HEK293 (cell line): ENCODE results near the gene PKHD1.

Experiments used
- CTCF ChIA-PET: fragments of 350-600 bp; formaldehyde crosslinking; extraction: SDS; loops from one replicate; lab custom pipeline; 2021; ENCODE audit warnings: antibody characterized with exemption; lab: Yijun Ruan, JAX
- POLR2A ChIA-PET: fragments of 300-600 bp; formaldehyde crosslinking; extraction: SDS; loops from one replicate; lab custom pipeline; 2020; ENCODE audit warnings: antibody characterized with exemption, inconsistent platforms; lab: Yijun Ruan, JAX
- H3K27ac ChIP-seq: fragments of 200-500 bp; sonication (Bioruptor generic); 2 replicates; pipeline ENCODE4 v1.5.1; 2014; ENCODE audit warnings: low read depth, low read length, control low read depth, inconsistent platforms; ENCODE audit errors: extremely low read depth
- H3K36me3 ChIP-seq, 2 experiments: fragments of 200-500 bp in 1 of 2; sonication (Bioruptor generic) in 1 of 2; 1 replicate in 1 of 2; 2 replicates in 1 of 2; pipeline ENCODE4 v1.5.1; 2014 to 2017; ENCODE audit warnings: inconsistent platforms in 2 of 2, low read length in 2 of 2; ENCODE audit not compliant: control insufficient read depth in 2 of 2, insufficient read depth in 1 of 2
- H3K4me1 ChIP-seq: fragments of 200-500 bp; sonication (Bioruptor generic); 2 replicates; pipeline ENCODE4 v1.5.1; 2014; ENCODE audit warnings: mild to moderate bottlenecking, low read length, inconsistent platforms; ENCODE audit not compliant: control insufficient read depth, insufficient read depth
- H3K4me3 ChIP-seq: 2 replicates; pipeline ENCODE4 v1.5.1; 2011; ENCODE audit warnings: low read depth, mild to moderate bottlenecking, control low read depth, low read length, moderate library complexity
- H3K9me3 ChIP-seq: fragments of 200-500 bp; sonication (Bioruptor generic); 2 replicates; pipeline ENCODE4 v1.5.1; 2014; ENCODE audit warnings: low read depth, low read length, inconsistent platforms; ENCODE audit not compliant: control insufficient read depth, insufficient read depth
- ZFP41 ChIP-seq: fragments of 450-650 bp; formaldehyde crosslinking; IDR thresholded peaks from 2 replicates; pipeline ENCODE4 v1.5.1; 2016; ENCODE audit warnings: missing biosample characterization, missing genetic modification characterization, borderline replicate concordance
- ZNF433 ChIP-seq: fragments of 450-650 bp; formaldehyde crosslinking; IDR thresholded peaks from 2 replicates; pipeline ENCODE4 v1.5.1; 2016; ENCODE audit warnings: missing biosample characterization, missing genetic modification characterization, low read depth
- TF ChIP-seq, protein P1 (sequence below): fragments of 450-650 bp; formaldehyde crosslinking; IDR thresholded peaks from 2 replicates; pipeline ENCODE4 v1.5.1; 2016; ENCODE audit warnings: missing biosample characterization, missing genetic modification characterization
- TF ChIP-seq, protein P2 (sequence below): fragments of 450-650 bp; formaldehyde crosslinking; IDR thresholded peaks from 2 replicates; pipeline ENCODE4 v1.5.1; 2016; ENCODE audit warnings: missing biosample characterization, missing genetic modification characterization
- TF ChIP-seq, protein P3 (sequence below): fragments of 450-650 bp; formaldehyde crosslinking; IDR thresholded peaks from 2 replicates; pipeline ENCODE4 v1.5.0; 2017; ENCODE audit warnings: missing biosample characterization, missing genetic modification characterization, borderline replicate concordance
- TF ChIP-seq, protein P4 (sequence below): fragments of 450-650 bp; formaldehyde crosslinking; conservative IDR thresholded peaks from 2 replicates; pipeline ENCODE4 v1.5.1; 2016; ENCODE audit warnings: low read depth, missing biosample characterization, missing genetic modification characterization
- TF ChIP-seq, protein P5 (sequence below): fragments of 450-650 bp; formaldehyde crosslinking; IDR thresholded peaks from 2 replicates; pipeline ENCODE4 v1.5.1; 2016; ENCODE audit warnings: missing biosample characterization, missing genetic modification characterization

Gene PKHD1

DNA sequence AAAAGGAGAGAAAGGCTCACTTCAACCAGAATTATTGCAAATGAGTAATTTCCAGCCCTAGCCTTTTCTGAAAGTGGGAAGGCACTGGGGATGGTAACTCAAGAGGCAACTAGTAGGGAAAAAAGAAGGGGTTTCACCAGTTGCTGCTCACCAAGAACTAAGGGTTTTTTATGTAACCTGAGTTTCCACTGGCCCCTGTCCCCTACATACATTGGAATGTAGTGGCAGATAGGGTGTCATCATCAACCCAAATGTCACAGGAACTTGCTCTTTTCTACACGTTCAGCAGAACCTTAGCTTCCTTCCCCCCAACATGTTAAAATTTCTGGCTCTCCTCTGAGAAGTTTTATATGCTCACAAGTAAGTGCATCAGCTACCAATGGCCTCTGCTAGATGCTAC lies 38.2 kb upstream of the PKHD1 start:
- CTCF ChIA-PET: interaction anchor here (0.8 to 1.9 kb wide), 2 partner anchors 12 to 76 kb away, joined by 3 to 4 read pairs; no protein-coding TSS in a partner anchor
- H3K27ac ChIP-seq: no peak overlapping the region
- H3K4me1 ChIP-seq: no peaks in the 10 kb centered on the region
- no peak overlapping the region for H3K4me3 ChIP-seq
- no peaks in the 10 kb centered on the region for H3K36me3 ChIP-seq
- H3K9me3 ChIP-seq: no peaks in the 10 kb centered on the region
- POLR2A ChIA-PET: no interaction called here
- TF ChIP-seq, protein P1, sequence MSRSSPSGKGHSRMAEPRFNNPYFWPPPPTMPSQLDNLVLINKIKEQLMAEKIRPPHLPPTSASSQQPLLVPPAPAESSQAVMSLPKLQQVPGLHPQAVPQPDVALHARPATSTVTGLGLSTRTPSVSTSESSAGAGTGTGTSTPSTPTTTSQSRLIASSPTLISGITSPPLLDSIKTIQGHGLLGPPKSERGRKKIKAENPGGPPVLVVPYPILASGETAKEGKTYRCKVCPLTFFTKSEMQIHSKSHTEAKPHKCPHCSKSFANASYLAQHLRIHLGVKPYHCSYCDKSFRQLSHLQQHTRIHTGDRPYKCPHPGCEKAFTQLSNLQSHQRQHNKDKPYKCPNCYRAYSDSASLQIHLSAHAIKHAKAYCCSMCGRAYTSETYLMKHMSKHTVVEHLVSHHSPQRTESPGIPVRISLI: no peak
- TF ChIP-seq, protein P2, sequence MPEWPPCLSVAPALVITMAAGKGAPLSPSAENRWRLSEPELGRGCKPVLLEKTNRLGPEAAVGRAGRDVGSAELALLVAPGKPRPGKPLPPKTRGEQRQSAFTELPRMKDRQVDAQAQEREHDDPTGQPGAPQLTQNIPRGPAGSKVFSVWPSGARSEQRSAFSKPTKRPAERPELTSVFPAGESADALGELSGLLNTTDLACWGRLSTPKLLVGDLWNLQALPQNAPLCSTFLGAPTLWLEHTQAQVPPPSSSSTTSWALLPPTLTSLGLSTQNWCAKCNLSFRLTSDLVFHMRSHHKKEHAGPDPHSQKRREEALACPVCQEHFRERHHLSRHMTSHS (tag by site-specific recombination): no peak
- TF ChIP-seq, protein P3, sequence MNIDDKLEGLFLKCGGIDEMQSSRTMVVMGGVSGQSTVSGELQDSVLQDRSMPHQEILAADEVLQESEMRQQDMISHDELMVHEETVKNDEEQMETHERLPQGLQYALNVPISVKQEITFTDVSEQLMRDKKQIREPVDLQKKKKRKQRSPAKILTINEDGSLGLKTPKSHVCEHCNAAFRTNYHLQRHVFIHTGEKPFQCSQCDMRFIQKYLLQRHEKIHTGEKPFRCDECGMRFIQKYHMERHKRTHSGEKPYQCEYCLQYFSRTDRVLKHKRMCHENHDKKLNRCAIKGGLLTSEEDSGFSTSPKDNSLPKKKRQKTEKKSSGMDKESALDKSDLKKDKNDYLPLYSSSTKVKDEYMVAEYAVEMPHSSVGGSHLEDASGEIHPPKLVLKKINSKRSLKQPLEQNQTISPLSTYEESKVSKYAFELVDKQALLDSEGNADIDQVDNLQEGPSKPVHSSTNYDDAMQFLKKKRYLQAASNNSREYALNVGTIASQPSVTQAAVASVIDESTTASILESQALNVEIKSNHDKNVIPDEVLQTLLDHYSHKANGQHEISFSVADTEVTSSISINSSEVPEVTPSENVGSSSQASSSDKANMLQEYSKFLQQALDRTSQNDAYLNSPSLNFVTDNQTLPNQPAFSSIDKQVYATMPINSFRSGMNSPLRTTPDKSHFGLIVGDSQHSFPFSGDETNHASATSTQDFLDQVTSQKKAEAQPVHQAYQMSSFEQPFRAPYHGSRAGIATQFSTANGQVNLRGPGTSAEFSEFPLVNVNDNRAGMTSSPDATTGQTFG (tag by site-specific recombination): no peak
- TF ChIP-seq, protein P4, sequence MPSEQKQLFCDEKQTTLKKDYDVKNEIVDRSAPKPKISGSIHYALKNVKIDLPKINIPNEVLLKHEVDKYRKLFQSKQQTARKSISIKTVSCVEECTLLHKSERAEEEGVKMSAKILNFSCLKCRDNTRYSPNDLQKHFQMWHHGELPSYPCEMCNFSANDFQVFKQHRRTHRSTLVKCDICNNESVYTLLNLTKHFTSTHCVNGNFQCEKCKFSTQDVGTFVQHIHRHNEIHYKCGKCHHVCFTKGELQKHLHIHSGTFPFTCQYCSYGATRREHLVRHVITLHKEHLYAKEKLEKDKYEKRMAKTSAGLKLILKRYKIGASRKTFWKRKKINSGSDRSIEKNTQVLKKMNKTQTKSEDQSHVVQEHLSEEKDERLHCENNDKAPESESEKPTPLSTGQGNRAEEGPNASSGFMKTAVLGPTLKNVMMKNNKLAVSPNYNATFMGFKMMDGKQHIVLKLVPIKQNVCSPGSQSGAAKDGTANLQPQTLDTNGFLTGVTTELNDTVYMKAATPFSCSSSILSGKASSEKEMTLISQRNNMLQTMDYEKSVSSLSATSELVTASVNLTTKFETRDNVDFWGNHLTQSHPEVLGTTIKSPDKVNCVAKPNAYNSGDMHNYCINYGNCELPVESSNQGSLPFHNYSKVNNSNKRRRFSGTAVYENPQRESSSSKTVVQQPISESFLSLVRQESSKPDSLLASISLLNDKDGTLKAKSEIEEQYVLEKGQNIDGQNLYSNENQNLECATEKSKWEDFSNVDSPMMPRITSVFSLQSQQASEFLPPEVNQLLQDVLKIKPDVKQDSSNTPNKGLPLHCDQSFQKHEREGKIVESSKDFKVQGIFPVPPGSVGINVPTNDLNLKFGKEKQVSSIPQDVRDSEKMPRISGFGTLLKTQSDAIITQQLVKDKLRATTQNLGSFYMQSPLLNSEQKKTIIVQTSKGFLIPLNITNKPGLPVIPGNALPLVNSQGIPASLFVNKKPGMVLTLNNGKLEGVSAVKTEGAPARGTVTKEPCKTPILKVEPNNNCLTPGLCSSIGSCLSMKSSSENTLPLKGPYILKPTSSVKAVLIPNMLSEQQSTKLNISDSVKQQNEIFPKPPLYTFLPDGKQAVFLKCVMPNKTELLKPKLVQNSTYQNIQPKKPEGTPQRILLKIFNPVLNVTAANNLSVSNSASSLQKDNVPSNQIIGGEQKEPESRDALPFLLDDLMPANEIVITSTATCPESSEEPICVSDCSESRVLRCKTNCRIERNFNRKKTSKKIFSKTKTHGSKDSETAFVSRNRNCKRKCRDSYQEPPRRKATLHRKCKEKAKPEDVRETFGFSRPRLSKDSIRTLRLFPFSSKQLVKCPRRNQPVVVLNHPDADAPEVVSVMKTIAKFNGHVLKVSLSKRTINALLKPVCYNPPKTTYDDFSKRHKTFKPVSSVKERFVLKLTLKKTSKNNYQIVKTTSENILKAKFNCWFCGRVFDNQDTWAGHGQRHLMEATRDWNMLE (tag by site-specific recombination): no peak

DNA sequence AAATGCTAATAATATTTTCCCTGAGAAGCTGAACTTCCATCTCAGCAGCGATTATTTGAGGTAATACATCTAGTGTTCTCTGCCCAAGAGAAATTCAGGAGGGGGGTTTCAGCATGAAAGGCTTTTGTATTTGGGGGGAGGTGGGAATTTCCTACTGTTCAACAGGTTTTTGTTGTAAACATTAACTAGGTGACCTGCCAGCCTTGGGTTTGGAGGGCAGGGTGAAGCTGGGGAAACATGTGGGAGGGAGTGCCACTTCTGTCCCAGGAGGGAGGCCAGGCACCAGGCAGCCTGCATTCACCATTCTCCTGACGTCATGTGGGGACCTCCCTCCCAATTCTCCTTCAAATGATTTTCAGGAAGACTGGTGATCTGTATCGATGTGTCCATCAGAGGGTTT lies 37.7 kb upstream of the PKHD1 start:
- CTCF ChIA-PET: interaction anchor here (0.7 to 1.9 kb wide), 3 partner anchors 12 to 785 kb away, joined by 3 to 5 read pairs (median 4); no protein-coding TSS in a partner anchor
- no peak overlapping the region for H3K4me3 ChIP-seq
- POLR2A ChIA-PET: no interaction called here
- H3K27ac ChIP-seq: no peak overlapping the region
- no peaks in the 10 kb centered on the region for H3K9me3 ChIP-seq
- no peaks in the 10 kb centered on the region for H3K36me3 ChIP-seq
- TF ChIP-seq, protein P5, sequence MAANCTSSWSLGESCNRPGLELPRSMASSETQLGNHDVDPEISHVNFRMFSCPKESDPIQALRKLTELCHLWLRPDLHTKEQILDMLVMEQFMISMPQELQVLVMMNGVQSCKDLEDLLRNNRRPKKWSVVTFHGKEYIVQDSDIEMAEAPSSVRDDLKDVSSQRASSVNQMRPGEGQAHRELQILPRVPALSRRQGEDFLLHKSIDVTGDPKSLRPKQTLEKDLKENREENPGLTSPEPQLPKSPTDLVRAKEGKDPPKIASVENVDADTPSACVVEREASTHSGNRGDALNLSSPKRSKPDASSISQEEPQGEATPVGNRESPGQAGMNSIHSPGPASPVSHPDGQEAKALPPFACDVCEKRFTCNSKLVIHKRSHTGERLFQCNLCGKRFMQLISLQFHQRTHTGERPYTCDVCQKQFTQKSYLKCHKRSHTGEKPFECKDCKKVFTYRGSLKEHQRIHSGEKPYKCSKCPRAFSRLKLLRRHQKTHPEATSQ (tag by site-specific recombination): no peak
- TF ChIP-seq ZNF433 (tag by site-specific recombination) (no peak), ZFP41 (no peak)
- no peaks in the 10 kb centered on the region for H3K4me1 ChIP-seq
